WTC11 (cell line): ENCODE data around the gene ZNF415. TPM values are rescaled to one million over a fixed set of nuclear protein-coding genes. Genes with fewer than 3 reads are reported as not detected.

Experiments
- ATAC-seq: fragments of 200-7000 bp; cut with Tn5 transposase; 2 replicates; pipeline ENCODE4 v1.10.0; 2021; ENCODE audit warnings: mild to moderate bottlenecking, moderate library complexity
- Bru-seq: library from RNA; stranded (reverse); fragments of 400-500 nt; gene quantifications from one replicate; lab custom pipeline; 2021; lab: Mats Ljungman, UMichigan
- CTCF ChIA-PET: fragments of 300-600 bp; sonication (Branson Sonifier 250); formaldehyde crosslinking; loops from one replicate; lab custom pipeline; 2021; ENCODE audit warnings: antibody characterized with exemption; lab: Charles Lee
- POLR2A ChIA-PET: fragments of 350-600 bp; sonication (Branson Sonifier 250); formaldehyde crosslinking; loops from one replicate; lab custom pipeline; 2021; ENCODE audit warnings: antibody characterized with exemption; lab: Charles Lee
- DNase-seq: peaks from one replicate; pipeline ENCODE4 v3.0.0; 2021; ENCODE audit warnings: low spot score
- H3K27ac Mint-ChIP-seq: 2 replicates; pipeline ENCODE4 v1.8.0; 2021; ENCODE audit warnings: mixed read lengths
- H3K27me3 Mint-ChIP-seq: 2 replicates; pipeline ENCODE4 v1.8.0; 2021; ENCODE audit warnings: low read depth, mild to moderate bottlenecking, moderate library complexity, mixed read lengths
- H3K36me3 Mint-ChIP-seq: 2 replicates; pipeline ENCODE4 v1.8.0; 2021; ENCODE audit warnings: mixed read lengths
- H3K4me1 Mint-ChIP-seq: 2 replicates; pipeline ENCODE4 v1.8.0; 2022; ENCODE audit warnings: mixed read lengths
- H3K4me3 Mint-ChIP-seq: 2 replicates; pipeline ENCODE4 v1.8.0; 2021; ENCODE audit warnings: mild to moderate bottlenecking, moderate library complexity, mixed read lengths
- H3K9me3 Mint-ChIP-seq: 2 replicates; pipeline ENCODE4 v1.8.0; 2021; ENCODE audit warnings: mixed read lengths
- CBFB ChIP-seq: sonication (generic); formaldehyde crosslinking; IDR thresholded peaks from 2 replicates; pipeline ENCODE4 v1.8.1; 2022; ENCODE audit warnings: mild to moderate bottlenecking, low read depth, missing genetic modification reagents
- CREM ChIP-seq: sonication (generic); formaldehyde crosslinking; IDR thresholded peaks from 2 replicates; pipeline ENCODE4 v1.8.1; 2022; ENCODE audit warnings: mild to moderate bottlenecking, missing genetic modification reagents, moderate library complexity
- GABPB1 ChIP-seq: sonication (generic); formaldehyde crosslinking; IDR thresholded peaks from 2 replicates; pipeline ENCODE4 v1.8.1; 2023; ENCODE audit warnings: mild to moderate bottlenecking, missing genetic modification reagents
- HMGA2 ChIP-seq: fragments of 250-450 bp; sonication (Bioruptor Pico); IDR thresholded peaks from 2 replicates; pipeline ENCODE4 v1.4.0; 2021; ENCODE audit warnings: mild to moderate bottlenecking, moderate library complexity
- JAZF1 ChIP-seq: fragments of 250-450 bp; sonication (Bioruptor Pico); IDR thresholded peaks from 2 replicates; pipeline ENCODE4 v1.9.0; 2021; ENCODE audit warnings: moderate library complexity, mild to moderate bottlenecking, inconsistent platforms
- MXD4 ChIP-seq: fragments of 250-450 bp; sonication (Bioruptor Pico); IDR thresholded peaks from 2 replicates; pipeline ENCODE4 v1.8.0; 2021; ENCODE audit warnings: mild to moderate bottlenecking, moderate library complexity, borderline replicate concordance
- NFATC4 ChIP-seq: fragments of 250-450 bp; sonication (Bioruptor Pico); IDR thresholded peaks from 2 replicates; pipeline ENCODE4 v1.9.0; 2021; ENCODE audit warnings: mild to moderate bottlenecking
- NR1H2 ChIP-seq: sonication (generic); formaldehyde crosslinking; IDR thresholded peaks from 2 replicates; pipeline ENCODE4 v1.9.0; 2021; ENCODE audit warnings: mild to moderate bottlenecking, moderate library complexity, missing genetic modification reagents
- NR3C1 ChIP-seq: sonication (generic); formaldehyde crosslinking; conservative IDR thresholded peaks from 2 replicates; pipeline ENCODE4 v1.8.1; 2023; ENCODE audit warnings: low read depth, mild to moderate bottlenecking, missing genetic modification reagents
- SMAD3 ChIP-seq: sonication (generic); formaldehyde crosslinking; IDR thresholded peaks from 2 replicates; pipeline ENCODE4 v1.8.0; 2022; ENCODE audit warnings: missing genetic modification reagents, mild to moderate bottlenecking, borderline replicate concordance
- TCF7 ChIP-seq: sonication (generic); formaldehyde crosslinking; IDR thresholded peaks from 2 replicates; pipeline ENCODE4 v1.8.0; 2022; ENCODE audit warnings: mild to moderate bottlenecking, low read depth, missing genetic modification reagents, moderate library complexity
- ZNF138 ChIP-seq: sonication (generic); formaldehyde crosslinking; conservative IDR thresholded peaks from 2 replicates; pipeline ENCODE4 v1.8.1; 2022; ENCODE audit warnings: mild to moderate bottlenecking, moderate library complexity, missing genetic modification reagents
- ZNF416 ChIP-seq: fragments of 250-450 bp; sonication (Bioruptor Pico); IDR thresholded peaks from 2 replicates; pipeline ENCODE4 v1.9.0; 2021; ENCODE audit warnings: mild to moderate bottlenecking, inconsistent platforms
- long read RNA-seq, 3 experiments: library from RNA in 1 of 3; library from capped mRNA in 1 of 3; library from polyadenylated mRNA in 1 of 3; unstranded in 2 of 3; stranded (forward) in 1 of 3; transcript quantifications; one replicate each; pipeline ENCODE4 v2.0.0, GENCODE V29; 2021
- total RNA-seq: library from RNA; stranded (reverse); gene quantifications from 3 replicates; pipeline ENCODE4 v1.2.3, GENCODE V29; 2021
- TF ChIP-seq, protein P1 (sequence below): sonication (generic); formaldehyde crosslinking; IDR thresholded peaks from 2 replicates; pipeline ENCODE4 v1.8.0; 2022; ENCODE audit warnings: mild to moderate bottlenecking, missing genetic modification reagents
- TF ChIP-seq, protein P2 (sequence below): sonication (generic); formaldehyde crosslinking; IDR thresholded peaks from 2 replicates; pipeline ENCODE4 v1.8.1; 2022; ENCODE audit warnings: low read depth, mild to moderate bottlenecking, moderate library complexity, missing genetic modification reagents, borderline replicate concordance
- TF ChIP-seq, protein P3 (sequence below): sonication (generic); formaldehyde crosslinking; IDR thresholded peaks from 2 replicates; pipeline ENCODE4 v1.8.1; 2022; ENCODE audit warnings: mild to moderate bottlenecking, missing genetic modification reagents, moderate library complexity, borderline replicate concordance
- TF ChIP-seq, protein P4 (sequence below): sonication (generic); formaldehyde crosslinking; IDR thresholded peaks from 2 replicates; pipeline ENCODE4 v1.8.1; 2023; ENCODE audit warnings: mild to moderate bottlenecking, missing genetic modification reagents
- TF ChIP-seq, protein P5 (sequence below): fragments of 200-600 bp; IDR thresholded peaks from 2 replicates; pipeline ENCODE4 v1.8.0; 2022; ENCODE audit warnings: antibody characterized with exemption
- TF ChIP-seq, protein P6 (sequence below): sonication (generic); formaldehyde crosslinking; IDR thresholded peaks from 2 replicates; pipeline ENCODE4 v1.8.0; 2023; ENCODE audit warnings: missing genetic modification reagents, mild to moderate bottlenecking, borderline replicate concordance
- TF ChIP-seq, protein P7 (sequence below): fragments of 250-450 bp; sonication (Bioruptor Pico); IDR thresholded peaks from 2 replicates; pipeline ENCODE4 v2.1.2; 2022; ENCODE audit warnings: mild to moderate bottlenecking, moderate library complexity
- TF ChIP-seq, protein P8 (sequence below): sonication (generic); formaldehyde crosslinking; IDR thresholded peaks from 2 replicates; pipeline ENCODE4 v1.8.1; 2023; ENCODE audit warnings: mild to moderate bottlenecking, moderate library complexity, missing genetic modification reagents

The ZNF415 gene
- total RNA-seq (9.3 to 11.2 TPM (median 11.2 TPM) in 3 replicates), Bru-seq, nascent RNA (percentile 65 among the genes with signal in this experiment)
- long read RNA-seq, experiment 1, transcript ZNF415-201 (4 exons, 2,270 nt), result major isoform, 8 of 27 reads
- long read RNA-seq, experiment 1, partial matches to known transcripts, result 2 of 27 reads
- long read RNA-seq, experiment 1, other reads (novel, unspliced or antisense), result 9 of 27 reads
- long read RNA-seq, experiment 2, partial matches to known transcripts, result 1 of 14 reads
- long read RNA-seq, experiment 2, other reads (novel, unspliced or antisense), result 8 of 14 reads
- long read RNA-seq, experiment 3, partial matches to known transcripts, result 1 of 21 reads
- long read RNA-seq, experiment 3, other reads (novel, unspliced or antisense), result 8 of 21 reads

DNA sequence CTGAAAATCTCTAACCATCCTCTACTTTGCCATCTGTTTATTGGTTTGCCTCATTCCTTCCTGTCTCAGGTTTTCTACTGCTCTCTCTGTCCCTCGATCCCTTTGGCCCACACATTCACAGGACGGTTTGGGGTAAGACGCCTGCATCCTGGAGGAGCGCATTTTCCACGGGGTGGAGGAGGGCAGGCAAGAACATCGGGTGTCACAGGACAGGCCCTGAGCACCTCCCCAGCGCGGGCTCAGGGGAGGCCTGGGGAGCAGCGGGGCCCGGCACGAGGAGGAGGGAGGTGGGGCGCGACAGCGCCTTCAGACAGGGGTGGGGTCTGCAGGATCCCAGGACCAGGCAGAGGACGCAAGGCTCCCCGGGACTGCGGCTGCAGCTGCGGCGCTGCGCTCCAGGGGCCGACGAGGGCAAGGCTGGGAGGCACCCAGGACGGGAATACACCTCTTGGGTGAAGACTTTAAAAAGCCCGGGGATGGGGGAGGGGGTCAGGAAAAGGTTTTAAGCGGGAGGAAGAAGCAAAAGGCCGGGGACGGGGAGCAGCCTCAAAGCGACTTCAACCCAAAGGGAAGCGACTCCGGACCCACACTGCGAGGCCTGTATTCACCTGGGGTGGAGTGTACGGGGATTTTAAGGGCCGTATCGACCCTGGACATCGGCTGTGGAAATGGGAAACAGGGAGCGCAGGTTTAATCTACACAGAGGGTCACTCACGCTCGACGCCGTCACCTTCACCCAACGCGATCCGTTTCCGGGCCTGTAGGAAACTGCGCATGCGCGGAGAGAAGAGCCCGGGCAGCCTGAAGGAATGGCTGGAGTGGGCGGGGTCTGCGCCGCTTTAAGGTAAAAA lies at the start of gene ZNF415:
ZNF415 (minus strand) TSS at position 770 of the 851 bp plus-strand sequence. CDS start 10,234 bp downstream, outside the sequence.
- Mint-ChIP-seq H3K9me3 (peaks cover 4% of the 10 kb centered on the region), H3K4me3 (peak within 1 kb of the TSS; percentile 74), H3K27ac (no peak within 1 kb of the TSS), H3K27me3 (peaks cover 11% of the 10 kb centered on the region), H3K4me1 (peaks cover 26% of the 10 kb centered on the region), H3K36me3 (peaks cover 3% of the 10 kb centered on the region)
- ChIA-PET CTCF (interaction anchor here (0.7 kb wide), 1 partner anchor 660 kb away, joined by 3 read pairs; no protein-coding TSS in a partner anchor), POLR2A (no interaction called here)
- peak; percentile 91 for DNase-seq
- ATAC-seq, result peak; percentile 83
- TF ChIP-seq, protein P1, sequence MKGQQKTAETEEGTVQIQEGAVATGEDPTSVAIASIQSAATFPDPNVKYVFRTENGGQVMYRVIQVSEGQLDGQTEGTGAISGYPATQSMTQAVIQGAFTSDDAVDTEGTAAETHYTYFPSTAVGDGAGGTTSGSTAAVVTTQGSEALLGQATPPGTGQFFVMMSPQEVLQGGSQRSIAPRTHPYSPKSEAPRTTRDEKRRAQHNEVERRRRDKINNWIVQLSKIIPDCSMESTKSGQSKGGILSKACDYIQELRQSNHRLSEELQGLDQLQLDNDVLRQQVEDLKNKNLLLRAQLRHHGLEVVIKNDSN (CRISPR knock-in tag), result peak; percentile 46; the same call in 1 of the 2 replicates
- TF ChIP-seq ZNF416 (no peak), MXD4 (CRISPR knock-in tag) (no peak), CBFB (CRISPR knock-in tag) (no peak), ZNF138 (no peak), GABPB1 (CRISPR knock-in tag) (no peak), SMAD3 (CRISPR knock-in tag) (no peak), JAZF1 (no peak), HMGA2 (CRISPR knock-in tag) (no peak), CREM (no peak), TCF7 (CRISPR knock-in tag) (no peak), NFATC4 (CRISPR knock-in tag) (no peak), NR1H2 (CRISPR knock-in tag) (no peak), NR3C1 (no peak)
- TF ChIP-seq, protein P2, sequence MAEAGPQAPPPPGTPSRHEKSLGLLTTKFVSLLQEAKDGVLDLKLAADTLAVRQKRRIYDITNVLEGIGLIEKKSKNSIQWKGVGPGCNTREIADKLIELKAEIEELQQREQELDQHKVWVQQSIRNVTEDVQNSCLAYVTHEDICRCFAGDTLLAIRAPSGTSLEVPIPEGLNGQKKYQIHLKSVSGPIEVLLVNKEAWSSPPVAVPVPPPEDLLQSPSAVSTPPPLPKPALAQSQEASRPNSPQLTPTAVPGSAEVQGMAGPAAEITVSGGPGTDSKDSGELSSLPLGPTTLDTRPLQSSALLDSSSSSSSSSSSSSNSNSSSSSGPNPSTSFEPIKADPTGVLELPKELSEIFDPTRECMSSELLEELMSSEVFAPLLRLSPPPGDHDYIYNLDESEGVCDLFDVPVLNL (CRISPR knock-in tag), result no peak
- TF ChIP-seq, protein P3, sequence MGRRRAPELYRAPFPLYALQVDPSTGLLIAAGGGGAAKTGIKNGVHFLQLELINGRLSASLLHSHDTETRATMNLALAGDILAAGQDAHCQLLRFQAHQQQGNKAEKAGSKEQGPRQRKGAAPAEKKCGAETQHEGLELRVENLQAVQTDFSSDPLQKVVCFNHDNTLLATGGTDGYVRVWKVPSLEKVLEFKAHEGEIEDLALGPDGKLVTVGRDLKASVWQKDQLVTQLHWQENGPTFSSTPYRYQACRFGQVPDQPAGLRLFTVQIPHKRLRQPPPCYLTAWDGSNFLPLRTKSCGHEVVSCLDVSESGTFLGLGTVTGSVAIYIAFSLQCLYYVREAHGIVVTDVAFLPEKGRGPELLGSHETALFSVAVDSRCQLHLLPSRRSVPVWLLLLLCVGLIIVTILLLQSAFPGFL (CRISPR knock-in tag), result no peak
- TF ChIP-seq, protein P4, sequence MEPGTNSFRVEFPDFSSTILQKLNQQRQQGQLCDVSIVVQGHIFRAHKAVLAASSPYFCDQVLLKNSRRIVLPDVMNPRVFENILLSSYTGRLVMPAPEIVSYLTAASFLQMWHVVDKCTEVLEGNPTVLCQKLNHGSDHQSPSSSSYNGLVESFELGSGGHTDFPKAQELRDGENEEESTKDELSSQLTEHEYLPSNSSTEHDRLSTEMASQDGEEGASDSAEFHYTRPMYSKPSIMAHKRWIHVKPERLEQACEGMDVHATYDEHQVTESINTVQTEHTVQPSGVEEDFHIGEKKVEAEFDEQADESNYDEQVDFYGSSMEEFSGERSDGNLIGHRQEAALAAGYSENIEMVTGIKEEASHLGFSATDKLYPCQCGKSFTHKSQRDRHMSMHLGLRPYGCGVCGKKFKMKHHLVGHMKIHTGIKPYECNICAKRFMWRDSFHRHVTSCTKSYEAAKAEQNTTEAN (CRISPR knock-in tag), result no peak
- TF ChIP-seq, protein P5, sequence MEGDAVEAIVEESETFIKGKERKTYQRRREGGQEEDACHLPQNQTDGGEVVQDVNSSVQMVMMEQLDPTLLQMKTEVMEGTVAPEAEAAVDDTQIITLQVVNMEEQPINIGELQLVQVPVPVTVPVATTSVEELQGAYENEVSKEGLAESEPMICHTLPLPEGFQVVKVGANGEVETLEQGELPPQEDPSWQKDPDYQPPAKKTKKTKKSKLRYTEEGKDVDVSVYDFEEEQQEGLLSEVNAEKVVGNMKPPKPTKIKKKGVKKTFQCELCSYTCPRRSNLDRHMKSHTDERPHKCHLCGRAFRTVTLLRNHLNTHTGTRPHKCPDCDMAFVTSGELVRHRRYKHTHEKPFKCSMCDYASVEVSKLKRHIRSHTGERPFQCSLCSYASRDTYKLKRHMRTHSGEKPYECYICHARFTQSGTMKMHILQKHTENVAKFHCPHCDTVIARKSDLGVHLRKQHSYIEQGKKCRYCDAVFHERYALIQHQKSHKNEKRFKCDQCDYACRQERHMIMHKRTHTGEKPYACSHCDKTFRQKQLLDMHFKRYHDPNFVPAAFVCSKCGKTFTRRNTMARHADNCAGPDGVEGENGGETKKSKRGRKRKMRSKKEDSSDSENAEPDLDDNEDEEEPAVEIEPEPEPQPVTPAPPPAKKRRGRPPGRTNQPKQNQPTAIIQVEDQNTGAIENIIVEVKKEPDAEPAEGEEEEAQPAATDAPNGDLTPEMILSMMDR, result no peak
- TF ChIP-seq, protein P6, sequence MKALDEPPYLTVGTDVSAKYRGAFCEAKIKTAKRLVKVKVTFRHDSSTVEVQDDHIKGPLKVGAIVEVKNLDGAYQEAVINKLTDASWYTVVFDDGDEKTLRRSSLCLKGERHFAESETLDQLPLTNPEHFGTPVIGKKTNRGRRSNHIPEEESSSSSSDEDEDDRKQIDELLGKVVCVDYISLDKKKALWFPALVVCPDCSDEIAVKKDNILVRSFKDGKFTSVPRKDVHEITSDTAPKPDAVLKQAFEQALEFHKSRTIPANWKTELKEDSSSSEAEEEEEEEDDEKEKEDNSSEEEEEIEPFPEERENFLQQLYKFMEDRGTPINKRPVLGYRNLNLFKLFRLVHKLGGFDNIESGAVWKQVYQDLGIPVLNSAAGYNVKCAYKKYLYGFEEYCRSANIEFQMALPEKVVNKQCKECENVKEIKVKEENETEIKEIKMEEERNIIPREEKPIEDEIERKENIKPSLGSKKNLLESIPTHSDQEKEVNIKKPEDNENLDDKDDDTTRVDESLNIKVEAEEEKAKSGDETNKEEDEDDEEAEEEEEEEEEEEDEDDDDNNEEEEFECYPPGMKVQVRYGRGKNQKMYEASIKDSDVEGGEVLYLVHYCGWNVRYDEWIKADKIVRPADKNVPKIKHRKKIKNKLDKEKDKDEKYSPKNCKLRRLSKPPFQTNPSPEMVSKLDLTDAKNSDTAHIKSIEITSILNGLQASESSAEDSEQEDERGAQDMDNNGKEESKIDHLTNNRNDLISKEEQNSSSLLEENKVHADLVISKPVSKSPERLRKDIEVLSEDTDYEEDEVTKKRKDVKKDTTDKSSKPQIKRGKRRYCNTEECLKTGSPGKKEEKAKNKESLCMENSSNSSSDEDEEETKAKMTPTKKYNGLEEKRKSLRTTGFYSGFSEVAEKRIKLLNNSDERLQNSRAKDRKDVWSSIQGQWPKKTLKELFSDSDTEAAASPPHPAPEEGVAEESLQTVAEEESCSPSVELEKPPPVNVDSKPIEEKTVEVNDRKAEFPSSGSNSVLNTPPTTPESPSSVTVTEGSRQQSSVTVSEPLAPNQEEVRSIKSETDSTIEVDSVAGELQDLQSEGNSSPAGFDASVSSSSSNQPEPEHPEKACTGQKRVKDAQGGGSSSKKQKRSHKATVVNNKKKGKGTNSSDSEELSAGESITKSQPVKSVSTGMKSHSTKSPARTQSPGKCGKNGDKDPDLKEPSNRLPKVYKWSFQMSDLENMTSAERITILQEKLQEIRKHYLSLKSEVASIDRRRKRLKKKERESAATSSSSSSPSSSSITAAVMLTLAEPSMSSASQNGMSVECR (CRISPR knock-in tag), result peak; percentile 31; the same call in 1 of the 2 replicates
- TF ChIP-seq, protein P7, sequence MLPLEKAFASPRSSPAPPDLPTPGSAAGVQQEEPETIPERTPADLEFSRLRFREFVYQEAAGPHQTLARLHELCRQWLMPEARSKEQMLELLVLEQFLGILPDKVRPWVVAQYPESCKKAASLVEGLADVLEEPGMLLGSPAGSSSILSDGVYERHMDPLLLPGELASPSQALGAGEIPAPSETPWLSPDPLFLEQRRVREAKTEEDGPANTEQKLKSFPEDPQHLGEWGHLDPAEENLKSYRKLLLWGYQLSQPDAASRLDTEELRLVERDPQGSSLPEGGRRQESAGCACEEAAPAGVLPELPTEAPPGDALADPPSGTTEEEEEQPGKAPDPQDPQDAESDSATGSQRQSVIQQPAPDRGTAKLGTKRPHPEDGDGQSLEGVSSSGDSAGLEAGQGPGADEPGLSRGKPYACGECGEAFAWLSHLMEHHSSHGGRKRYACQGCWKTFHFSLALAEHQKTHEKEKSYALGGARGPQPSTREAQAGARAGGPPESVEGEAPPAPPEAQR (CRISPR knock-in tag), result no peak
- TF ChIP-seq, protein P8, sequence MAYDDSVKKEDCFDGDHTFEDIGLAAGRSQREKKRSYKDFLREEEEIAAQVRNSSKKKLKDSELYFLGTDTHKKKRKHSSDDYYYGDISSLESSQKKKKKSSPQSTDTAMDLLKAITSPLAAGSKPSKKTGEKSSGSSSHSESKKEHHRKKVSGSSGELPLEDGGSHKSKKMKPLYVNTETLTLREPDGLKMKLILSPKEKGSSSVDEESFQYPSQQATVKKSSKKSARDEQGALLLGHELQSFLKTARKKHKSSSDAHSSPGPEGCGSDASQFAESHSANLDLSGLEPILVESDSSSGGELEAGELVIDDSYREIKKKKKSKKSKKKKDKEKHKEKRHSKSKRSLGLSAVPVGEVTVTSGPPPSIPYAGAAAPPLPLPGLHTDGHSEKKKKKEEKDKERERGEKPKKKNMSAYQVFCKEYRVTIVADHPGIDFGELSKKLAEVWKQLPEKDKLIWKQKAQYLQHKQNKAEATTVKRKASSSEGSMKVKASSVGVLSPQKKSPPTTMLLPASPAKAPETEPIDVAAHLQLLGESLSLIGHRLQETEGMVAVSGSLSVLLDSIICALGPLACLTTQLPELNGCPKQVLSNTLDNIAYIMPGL, result no peak
